Measurements from ENCODE around the gene ZNF121. TPM values are rescaled to one million over a fixed set of nuclear protein-coding genes. Genes with fewer than 3 reads are reported as not detected.

ZNF121 gene
- 22.7 TPM for total RNA-seq

GRCh38 chr19:9584073-9584833 lies at the start of gene ZNF121:
Gene ZNF121, minus strand, starts transcription at chr19:9584504. Its CDS starts 16,407 bp downstream, at chr19:9568097.
- TF ChIP-seq, protein P1, sequence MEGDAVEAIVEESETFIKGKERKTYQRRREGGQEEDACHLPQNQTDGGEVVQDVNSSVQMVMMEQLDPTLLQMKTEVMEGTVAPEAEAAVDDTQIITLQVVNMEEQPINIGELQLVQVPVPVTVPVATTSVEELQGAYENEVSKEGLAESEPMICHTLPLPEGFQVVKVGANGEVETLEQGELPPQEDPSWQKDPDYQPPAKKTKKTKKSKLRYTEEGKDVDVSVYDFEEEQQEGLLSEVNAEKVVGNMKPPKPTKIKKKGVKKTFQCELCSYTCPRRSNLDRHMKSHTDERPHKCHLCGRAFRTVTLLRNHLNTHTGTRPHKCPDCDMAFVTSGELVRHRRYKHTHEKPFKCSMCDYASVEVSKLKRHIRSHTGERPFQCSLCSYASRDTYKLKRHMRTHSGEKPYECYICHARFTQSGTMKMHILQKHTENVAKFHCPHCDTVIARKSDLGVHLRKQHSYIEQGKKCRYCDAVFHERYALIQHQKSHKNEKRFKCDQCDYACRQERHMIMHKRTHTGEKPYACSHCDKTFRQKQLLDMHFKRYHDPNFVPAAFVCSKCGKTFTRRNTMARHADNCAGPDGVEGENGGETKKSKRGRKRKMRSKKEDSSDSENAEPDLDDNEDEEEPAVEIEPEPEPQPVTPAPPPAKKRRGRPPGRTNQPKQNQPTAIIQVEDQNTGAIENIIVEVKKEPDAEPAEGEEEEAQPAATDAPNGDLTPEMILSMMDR (IDR thresholded peaks at IDR 0.05), result no peak
- H3K9me3 ChIP-seq, result peaks cover 3 to 31% of the 10 kb centered on the region in 2 donors
- intact Hi-C loops (cut with DNase I), result loop anchor here (1.0 to 2.0 kb wide), 3 partner anchors 37 to 274 kb away; partner anchors contain the start of gene ZNF561
- H3K36me3 ChIP-seq, result peaks cover 1 to 14% of the 10 kb centered on the region in 2 donors
- DNase-seq (ENCODE audit: low spot score in 2 of 2), result peak; percentile 26 to 90
- no peaks in the 10 kb centered on the region for H3K27me3 ChIP-seq
- H3K4me3 ChIP-seq, result peak within 1 kb of the TSS; percentile 75 to 83
- peaks cover 0 to 9% of the 10 kb centered on the region in 2 donors for H3K4me1 ChIP-seq
- peak within 1 kb of the TSS; percentile 91 to 92 for H3K27ac ChIP-seq

- peaks cover 0 to 8% of the 10 kb centered on the region in 2 donors for H3K4me1 ChIP-seq
- TF ChIP-seq, protein P1 (IDR thresholded peaks at IDR 0.05), result no peak
- no peaks in the 10 kb centered on the region for H3K9me3 ChIP-seq
- no peak overlapping the region for H3K4me3 ChIP-seq
- peaks cover 7 to 10% of the 10 kb centered on the region in 2 donors for H3K36me3 ChIP-seq
- H3K27ac ChIP-seq, result no peak overlapping the region
- DNase-seq (ENCODE audit: low spot score in 2 of 2), result no peak
- no peaks in the 10 kb centered on the region for H3K27me3 ChIP-seq
- intact Hi-C loops (cut with DNase I), result no loop called here
Observed at GRCh38 chr19:9627856-9628255, 43.6 kb upstream of the ZNF121 start.

DNA sequence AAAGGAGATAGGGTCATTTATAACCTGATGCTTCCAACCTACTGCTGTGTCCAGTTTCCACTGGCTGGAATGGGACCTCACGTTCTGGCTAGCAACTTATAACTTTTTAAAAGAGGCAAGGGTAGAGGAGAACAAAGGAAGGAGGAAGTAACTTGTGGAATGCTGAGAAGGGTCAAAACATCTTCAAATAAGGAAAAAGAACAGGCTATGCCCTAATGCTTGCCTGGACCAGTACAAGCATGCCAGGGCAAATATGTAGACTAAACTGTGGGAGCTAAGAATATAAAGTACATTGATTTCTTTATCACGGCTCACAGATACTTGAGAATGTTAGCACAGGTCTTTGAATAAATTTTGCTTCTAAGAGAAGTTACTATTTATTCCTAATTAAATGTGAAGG lies 38.2 kb upstream of the ZNF121 start:
- no peaks in the 10 kb centered on the region for H3K9me3 ChIP-seq
- H3K4me3 ChIP-seq, result peak overlapping the region in 1 of 2 donors; percentile 87
- TF ChIP-seq, protein P1 (IDR thresholded peaks at IDR 0.05), result no peak
- no peak for DNase-seq (ENCODE audit: low spot score in 2 of 2)
- H3K27ac ChIP-seq, result peak overlapping the region; percentile 89 to 91
- H3K27me3 ChIP-seq, result no peaks in the 10 kb centered on the region
- peaks cover 0 to 17% of the 10 kb centered on the region in 2 donors for H3K4me1 ChIP-seq
- peaks cover 18 to 20% of the 10 kb centered on the region in 2 donors for H3K36me3 ChIP-seq
- intact Hi-C loops (cut with DNase I), result loop anchor here (5.0 kb wide), 2 partner anchors 85 to 300 kb away; partner anchors contain the start of genes ZNF426 and ZNF559

- peak within 1 kb of the TSS; percentile 89 to 91 for H3K27ac ChIP-seq
- intact Hi-C loops (cut with DNase I), result loop anchor here (1.0 to 5.0 kb wide), 5 partner anchors 37 to 299 kb away; partner anchors contain the start of genes ZNF121, ZNF426, ZNF559 and ZNF562
- H3K36me3 ChIP-seq, result peaks cover 30 to 31% of the 10 kb centered on the region in 2 donors
- H3K4me3 ChIP-seq, result peak within 1 kb of the TSS; percentile 83 to 87
- DNase-seq (ENCODE audit: low spot score in 2 of 2), result peak; percentile 14 to 90
- TF ChIP-seq, protein P1 (IDR thresholded peaks at IDR 0.05), result no peak
- H3K27me3 ChIP-seq, result no peaks in the 10 kb centered on the region
- no peaks in the 10 kb centered on the region for H3K9me3 ChIP-seq
- peaks cover 0 to 17% of the 10 kb centered on the region in 2 donors for H3K4me1 ChIP-seq
Observed at GRCh38 chr19:9621156-9622037, 37.1 kb upstream of the ZNF121 start, which contains the start of gene ZNF561. Gene ZNF561, minus strand, starts transcription at chr19:9621232. Its CDS starts 1,776 bp downstream, at chr19:9619456.

DNA sequence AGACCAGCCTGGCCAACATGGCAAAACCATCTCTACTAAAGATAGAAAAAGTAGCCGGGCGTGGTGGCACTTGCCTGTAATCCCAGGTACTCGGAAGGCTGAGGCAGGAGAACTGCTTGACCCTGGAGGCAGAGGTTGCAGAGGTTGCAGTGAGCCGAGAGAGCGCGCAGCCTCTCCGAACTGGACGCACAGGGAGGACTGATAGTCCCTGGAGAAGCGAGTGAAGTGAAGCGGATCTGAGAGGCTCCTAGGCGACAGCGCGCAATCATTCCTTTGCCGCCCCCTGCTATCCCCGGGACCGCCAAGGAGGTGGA lies 36.5 kb upstream of the ZNF121 start:
- H3K4me1 ChIP-seq, result peaks cover 0 to 17% of the 10 kb centered on the region in 2 donors
- peak overlapping the region; percentile 89 to 91 for H3K27ac ChIP-seq

More for the DNA sequence above, 36.5 kb upstream of the ZNF121 start:
- intact Hi-C loops (cut with DNase I), result loop anchor here (1.0 to 5.0 kb wide), 5 partner anchors 36 to 298 kb away; partner anchors contain the start of genes ZNF121, ZNF426, ZNF559 and ZNF562
- H3K36me3 ChIP-seq, result peaks cover 36 to 37% of the 10 kb centered on the region in 2 donors
- H3K9me3 ChIP-seq, result no peaks in the 10 kb centered on the region
- H3K27me3 ChIP-seq, result no peaks in the 10 kb centered on the region
- DNase-seq (ENCODE audit: low spot score in 2 of 2), result no peak
- TF ChIP-seq, protein P1 (IDR thresholded peaks at IDR 0.05), result no peak
- peak overlapping the region; percentile 83 to 87 for H3K4me3 ChIP-seq
